ENCODE data around the gene DOCK4.

Gene DOCK4

GRCh38 chr7:112189691-112190090 is 16.5 kb downstream of the DOCK4 start:
- DNase-seq (ENCODE audit: low read depth in 2 of 2), result no peak

- DNase-seq (ENCODE audit: low read depth in 2 of 2), result no peak
These were observed 17.9 kb downstream of the DOCK4 start for GRCh38 chr7:112188257-112188656.

GRCh38 chr7:112186300-112186699 is 19.9 kb downstream of the DOCK4 start:
- DNase-seq (ENCODE audit: low read depth in 2 of 2), result no peak

- no peak for DNase-seq (ENCODE audit: low read depth in 2 of 2)
These were observed 21.0 kb downstream of the DOCK4 start for GRCh38 chr7:112185005-112185834.

GRCh38 chr7:112184455-112184854 is 21.7 kb downstream of the DOCK4 start:
- DNase-seq (ENCODE audit: low read depth in 2 of 2), result no peak

- DNase-seq (ENCODE audit: low read depth in 2 of 2), result no peak
These were observed 22.9 kb downstream of the DOCK4 start for GRCh38 chr7:112183266-112183665.

- DNase-seq (ENCODE audit: low read depth in 2 of 2), result no peak
These were observed 23.4 kb downstream of the DOCK4 start for GRCh38 chr7:112182749-112183148.

GRCh38 chr7:112180223-112180622 is 26.0 kb downstream of the DOCK4 start:
- DNase-seq (ENCODE audit: low read depth in 2 of 2), result no peak

- no peak for DNase-seq (ENCODE audit: low read depth in 2 of 2)
These were observed 29.3 kb downstream of the DOCK4 start for GRCh38 chr7:112176693-112177415.

- DNase-seq (ENCODE audit: low read depth in 2 of 2), result no peak
These were observed 30.0 kb downstream of the DOCK4 start for GRCh38 chr7:112176241-112176640.

GRCh38 chr7:112174192-112174591 is 32.0 kb downstream of the DOCK4 start:
- DNase-seq (ENCODE audit: low read depth in 2 of 2), result no peak

GRCh38 chr7:112173568-112173905 is 32.7 kb downstream of the DOCK4 start:
- no peak for DNase-seq (ENCODE audit: low read depth in 2 of 2)

- DNase-seq (ENCODE audit: low read depth in 2 of 2), result no peak
These were observed 33.2 kb downstream of the DOCK4 start for GRCh38 chr7:112172870-112173567.

- DNase-seq (ENCODE audit: low read depth in 2 of 2), result no peak
These were observed 34.5 kb downstream of the DOCK4 start for GRCh38 chr7:112171673-112172072.

- DNase-seq (ENCODE audit: low read depth in 2 of 2), result no peak
These were observed 37.3 kb downstream of the DOCK4 start for GRCh38 chr7:112168915-112169314.

- no peak for DNase-seq (ENCODE audit: low read depth in 2 of 2)
These were observed 39.1 kb downstream of the DOCK4 start for GRCh38 chr7:112167147-112167546.

GRCh38 chr7:112162784-112163506 is 43.3 kb downstream of the DOCK4 start:
- no peak for DNase-seq (ENCODE audit: low read depth in 2 of 2)

- no peak for DNase-seq (ENCODE audit: low read depth in 2 of 2)
These were observed 43.9 kb downstream of the DOCK4 start for GRCh38 chr7:112162142-112162766.

- DNase-seq (ENCODE audit: low read depth in 2 of 2), result no peak
These were observed 44.7 kb downstream of the DOCK4 start for GRCh38 chr7:112161253-112162141.

GRCh38 chr7:112160771-112161150 is 45.4 kb downstream of the DOCK4 start:
- DNase-seq (ENCODE audit: low read depth in 2 of 2), result no peak
